K562 (cell line): ENCODE data around the gene SLC25A5. TPM values are rescaled to one million over a fixed set of nuclear protein-coding genes. Genes with fewer than 3 reads are reported as not detected.

ENCODE experiments used
- BDP1 ChIP-seq: IDR thresholded peaks from 3 replicates; pipeline ENCODE4 v1.6.1; 2011; ENCODE audit not compliant: insufficient read length, insufficient read depth
- CLOCK ChIP-seq: fragments of 250-450 bp; sonication (Bioruptor Pico); IDR thresholded peaks from 2 replicates; pipeline ENCODE4 v1.4.0; 2020; ENCODE audit warnings: mild to moderate bottlenecking, moderate library complexity, borderline replicate concordance
- CTCF ChIP-seq, 3 experiments: IDR thresholded peaks in 2 of 3; conservative IDR thresholded peaks in 1 of 3; 2 replicates each; pipeline ENCODE4 v1.5.1; 2011 to 2012; ENCODE audit warnings: low read length in 3 of 3, mild to moderate bottlenecking in 3 of 3, control low read depth in 2 of 3, improper control_type of control experiment in 1 of 3, inconsistent platforms in 1 of 3, low read depth in 1 of 3, mixed read lengths in 1 of 3, moderate library complexity in 1 of 3; ENCODE audit not compliant: insufficient read depth in 2 of 3
- DEAF1 ChIP-seq: fragments of 450-650 bp; formaldehyde crosslinking; IDR thresholded peaks from 2 replicates; pipeline ENCODE4 v1.4.0; 2020; ENCODE audit warnings: mild to moderate bottlenecking, moderate library complexity
- ETV1 ChIP-seq: fragments of 450-650 bp; conservative IDR thresholded peaks from 2 replicates; pipeline ENCODE4 v1.6.1; 2016; ENCODE audit warnings: missing genetic modification characterization, control low read depth, low read depth, missing compliant biosample characterization
- KLF16 ChIP-seq: IDR thresholded peaks from 2 replicates; pipeline ENCODE4 v1.6.1; 2016; ENCODE audit warnings: antibody characterized with exemption
- MAZ ChIP-seq, 2 experiments: fragments of 450-650 bp in 1 of 2; sonication (generic) in 1 of 2; formaldehyde crosslinking; IDR thresholded peaks in 1 of 2; conservative IDR thresholded peaks in 1 of 2; 2 replicates each; pipeline versions ENCODE4 v1.4.0 to v1.5.0; 2020; ENCODE audit warnings: mild to moderate bottlenecking in 1 of 2, missing genetic modification reagents in 1 of 2
- RB1 ChIP-seq: fragments of 450-650 bp; IDR thresholded peaks from 2 replicates; pipeline ENCODE4 v1.6.1; 2017; ENCODE audit warnings: low read depth, mild to moderate bottlenecking
- RCOR1 ChIP-seq, 2 experiments: IDR thresholded peaks; 2 replicates each; pipeline ENCODE4 v1.6.1; 2012; ENCODE audit warnings: low read depth in 2 of 2, low read length in 2 of 2, borderline replicate concordance in 1 of 2, improper control_type of control experiment in 1 of 2
- SMC3 ChIP-seq: conservative IDR thresholded peaks from 2 replicates; pipeline ENCODE4 v1.6.1; 2011; ENCODE audit warnings: low read depth, low read length, improper control_type of control experiment; ENCODE audit not compliant: insufficient read depth
- SRF ChIP-seq, 2 experiments: fragments of 250-450, 450-650 bp in 1 of 2; sonication (Bioruptor Pico) in 1 of 2; sonication (generic) in 1 of 2; formaldehyde crosslinking; IDR thresholded peaks; 2 replicates each; pipeline versions ENCODE4 v1.5.0 to v1.5.1; 2020 to 2022; ENCODE audit warnings: mild to moderate bottlenecking in 1 of 2, missing genetic modification reagents in 1 of 2
- STAG1 ChIP-seq: sonication (generic); formaldehyde crosslinking; IDR thresholded peaks from 2 replicates; pipeline ENCODE4 v1.5.0; 2020; ENCODE audit warnings: missing genetic modification reagents, borderline replicate concordance
- ZBTB49 ChIP-seq: sonication (generic); formaldehyde crosslinking; IDR thresholded peaks from 2 replicates; pipeline ENCODE4 v1.8.0; 2022; ENCODE audit warnings: missing genetic modification reagents, mild to moderate bottlenecking, borderline replicate concordance
- ZNF507 ChIP-seq: conservative IDR thresholded peaks from 2 replicates; pipeline ENCODE4 v1.6.1; 2017; ENCODE audit warnings: missing genetic modification characterization, missing compliant biosample characterization
- ZNF766 ChIP-seq: fragments of 200-800 bp; sonication (Bioruptor generic); conservative IDR thresholded peaks from 2 replicates; pipeline ENCODE4 v1.6.1; 2016; ENCODE audit warnings: missing genetic modification characterization, missing compliant biosample characterization
- polyA plus RNA-seq, 8 experiments: library from polyadenylated mRNA; depleted of rRNA in 4 of 8; stranded (reverse) in 5 of 8; unstranded in 3 of 8; fragments of >200 nt; fragmentation: Nextera tagmentation in 2 of 8; fragmentation: Illumina TruSeq in 1 of 8; extraction: Ambion mirVana in 2 of 8; extraction: Trizol in 1 of 8; gene quantifications; 2 replicates each; pipeline versions ENCODE4 v1.2.1 to v1.2.3, GENCODE V29; 2011 to 2014; ENCODE audit warnings: inconsistent platforms in 1 of 8, missing spikeins in 1 of 8
- total RNA-seq, 7 experiments: library from RNA; depleted of rRNA in 6 of 7; stranded (reverse); fragments of >200 nt in 6 of 7; fragmentation: Illumina TruSeq in 2 of 7; extraction: Trizol in 2 of 7; gene quantifications; 2 replicates each; pipeline versions ENCODE4 v1.2.1 to v1.2.3, GENCODE V29; 2011 to 2021; ENCODE audit warnings: low replicate concordance in 1 of 7

Gene SLC25A5
- total and polyA plus RNA-seq, 9 of the 15 experiments (the other 6 are each of a cell fraction or from before 2014, with no cell fraction given): 470 to 5,247 (median 596) TPM

GRCh38 chrX:119512146-119512800 is 44.0 kb downstream of the SLC25A5 start (continued):
- peak; percentile 71 for TF ChIP-seq SMC3
- no peak for TF ChIP-seq ZBTB49 (CRISPR knock-in tag)
- TF ChIP-seq STAG1 (CRISPR knock-in tag): peak; percentile 76; the same call in 1 of the 2 replicates
- TF ChIP-seq RB1: 0 out of 2 replicates have a peak, but pooled peaks have one; percentile 44
- 0 out of 2 replicates have a peak, but pooled peaks have one; percentile 7 for TF ChIP-seq KLF16
- no peak for TF ChIP-seq BDP1
- TF ChIP-seq CTCF (IDR thresholded peaks at IDR 0.05 in 2 of 3, conservative IDR thresholded peaks at IDR 0.05 in 1 of 3; ENCODE audit: insufficient read depth in 2 of 3, low read depth in 1 of 3, low read length in 3 of 3): peak; percentile 80 to 89 (median 87)
- TF ChIP-seq SRF (CRISPR knock-in tag; IDR thresholded peaks at IDR 0.05): peak in 1 of 2 experiments; percentile 50; a peak in 1 of 4 replicates
- TF ChIP-seq ETV1: no peak
- TF ChIP-seq MAZ (CRISPR knock-in tag; conservative IDR thresholded peaks at IDR 0.05 in 1 of 2, IDR thresholded peaks at IDR 0.05 in 1 of 2): 0 out of 4 replicates have a peak, but pooled peaks of 1 of the 2 experiments have one; percentile 32
- TF ChIP-seq ZNF766: no peak
- peak; percentile 43; the same call in 1 of the 2 replicates for TF ChIP-seq DEAF1 (CRISPR knock-in tag)
- TF ChIP-seq ZNF507: no peak
- no peak for TF ChIP-seq CLOCK (CRISPR knock-in tag)
- 0 out of 4 replicates have a peak, but pooled peaks of 1 of the 2 experiments have one; percentile 39 for TF ChIP-seq RCOR1 (IDR thresholded peaks at IDR 0.05; ENCODE audit: borderline replicate concordance in 1 of 2, low read depth in 2 of 2, low read length in 2 of 2)
